Activated naive CD8-positive, alpha-beta T cell (primary cell): ENCODE data around the gene NDUFB2.
"Not testable (repeated sequence)": the region's sequence is repeated elsewhere in the genome, so short reads cannot be mapped to it uniquely, and the experiment has no call there.

ENCODE experiments used
- H3K27ac Mint-ChIP-seq: one replicate; pipeline ENCODE4 v1.8.0; 2021; ENCODE audit warnings: mixed read lengths
- H3K27me3 Mint-ChIP-seq: one replicate; pipeline ENCODE4 v1.8.0; 2021; ENCODE audit warnings: mixed read lengths
- H3K36me3 Mint-ChIP-seq: one replicate; pipeline ENCODE4 v1.8.0; 2021; ENCODE audit warnings: mixed read lengths
- H3K4me1 Mint-ChIP-seq: one replicate; pipeline ENCODE4 v1.8.0; 2021; ENCODE audit warnings: low read depth, mixed read lengths
- H3K4me3 Mint-ChIP-seq: one replicate; pipeline ENCODE4 v1.8.0; 2021; ENCODE audit warnings: mild to moderate bottlenecking, mixed read lengths
- H3K9me3 Mint-ChIP-seq: one replicate; pipeline ENCODE4 v1.8.0; 2021; ENCODE audit warnings: low read depth, mixed read lengths

The NDUFB2 gene

DNA sequence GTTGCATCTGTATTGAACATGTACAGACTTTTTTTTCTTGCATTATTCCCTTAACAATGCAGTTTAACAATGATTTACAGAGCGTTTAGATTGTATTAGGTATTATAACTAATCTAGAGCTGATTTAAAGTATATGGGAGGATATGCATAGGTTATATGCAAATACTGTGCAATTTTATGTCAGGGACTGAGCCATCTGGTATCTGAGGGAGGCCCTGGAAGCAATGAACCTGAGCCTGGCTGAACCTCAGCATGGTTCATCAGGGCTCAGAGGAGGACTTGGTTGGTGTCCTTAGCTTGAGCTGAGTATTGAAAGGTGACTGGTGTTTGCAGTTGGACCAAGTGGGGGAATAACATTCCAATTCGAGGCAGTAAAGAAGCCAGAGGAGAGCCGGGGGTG, 19.0 kb upstream of the NDUFB2 start:
- H3K4me1 Mint-ChIP-seq = peaks cover 27% of the 10 kb centered on the region
- H3K4me3 Mint-ChIP-seq = no peak overlapping the region
- H3K36me3 Mint-ChIP-seq = peaks cover 3% of the 10 kb centered on the region
- H3K9me3 Mint-ChIP-seq = no peaks in the 10 kb centered on the region
- H3K27me3 Mint-ChIP-seq = no peaks in the 10 kb centered on the region
- no peak overlapping the region for H3K27ac Mint-ChIP-seq

DNA sequence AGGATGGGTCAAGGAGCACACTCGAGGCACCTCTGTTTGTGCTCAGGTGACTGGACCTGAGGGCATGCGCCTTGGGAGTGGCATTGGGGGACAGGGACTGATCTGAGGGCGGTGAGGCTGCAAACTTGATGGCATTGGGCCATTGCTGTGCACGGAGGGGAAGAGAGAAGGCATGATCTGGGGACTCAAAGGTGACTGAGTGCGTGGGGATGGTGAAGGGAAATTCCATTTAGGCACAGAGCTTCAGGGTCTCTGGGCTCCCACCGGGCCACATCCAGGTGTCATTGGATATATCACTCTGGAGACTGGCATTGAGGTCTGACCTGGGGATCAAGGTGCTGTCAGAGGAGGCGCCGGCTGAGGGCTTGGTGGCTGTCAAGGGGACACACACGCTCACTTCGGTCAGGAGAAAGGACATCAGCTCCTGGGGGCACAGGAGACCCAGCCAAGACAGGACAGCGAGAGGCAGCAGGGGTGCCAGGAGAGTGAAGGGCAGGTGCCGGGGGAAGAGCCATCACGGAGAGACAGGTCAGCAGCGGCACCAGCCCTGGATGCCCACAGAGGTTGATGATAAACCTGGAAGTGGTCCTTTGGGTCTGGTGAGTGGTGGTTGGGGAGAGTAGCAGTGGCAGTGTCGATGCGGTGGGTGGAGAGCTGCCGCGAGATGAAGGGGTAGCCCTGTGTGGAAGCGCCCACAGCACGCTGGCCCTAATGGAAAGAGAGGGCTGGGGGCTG, 18.3 kb upstream of the NDUFB2 start:
- Mint-ChIP-seq H3K9me3 (no peaks in the 10 kb centered on the region), H3K36me3 (peaks cover 3% of the 10 kb centered on the region), H3K27ac (no peak overlapping the region), H3K4me1 (peaks cover 26% of the 10 kb centered on the region), H3K27me3 (no peaks in the 10 kb centered on the region), H3K4me3 (no peak overlapping the region)

DNA sequence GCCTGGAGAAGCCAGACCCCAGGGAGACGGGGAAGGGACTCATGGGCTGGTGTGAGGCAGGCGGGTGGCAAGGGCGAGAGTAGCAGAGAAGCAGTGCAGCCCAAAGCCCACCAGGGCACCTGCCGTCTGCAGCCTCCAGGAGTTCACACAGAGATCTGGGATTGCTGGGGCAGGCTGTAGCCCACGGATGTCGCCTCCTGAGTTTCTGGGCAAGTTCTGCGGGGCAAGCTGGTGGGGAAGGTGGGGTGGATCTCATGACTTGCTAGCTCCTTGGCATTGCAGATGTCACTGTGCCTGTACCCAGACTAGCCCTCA, 17.7 kb upstream of the NDUFB2 start:
- no peak overlapping the region for H3K4me3 Mint-ChIP-seq
- peaks cover 3% of the 10 kb centered on the region for H3K36me3 Mint-ChIP-seq
- peaks cover 24% of the 10 kb centered on the region for H3K4me1 Mint-ChIP-seq
- H3K27me3 Mint-ChIP-seq = no peaks in the 10 kb centered on the region
- H3K9me3 Mint-ChIP-seq = no peaks in the 10 kb centered on the region
- no peak overlapping the region for H3K27ac Mint-ChIP-seq

DNA sequence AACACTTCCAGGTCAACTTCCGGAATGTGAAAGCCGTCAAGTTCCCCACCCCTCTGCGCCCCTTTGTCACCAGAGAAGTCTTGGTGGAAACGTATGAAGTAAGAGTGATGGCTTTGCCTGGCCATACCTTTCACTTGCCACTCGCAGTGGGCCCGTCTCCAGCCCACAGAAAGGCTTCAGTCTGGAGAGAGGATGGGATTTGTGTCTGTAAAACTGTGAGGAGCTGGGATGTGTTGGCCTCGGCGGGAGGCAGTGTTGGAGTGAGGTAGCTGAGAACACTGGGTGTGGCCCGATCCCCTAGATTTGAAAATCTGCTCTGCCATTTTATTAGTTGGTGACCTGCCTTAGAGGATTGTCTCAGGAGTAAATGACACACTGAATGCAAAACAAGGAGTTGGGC, 17.3 kb upstream of the NDUFB2 start:
- peaks cover 20% of the 10 kb centered on the region for H3K4me1 Mint-ChIP-seq
- peaks cover 6% of the 10 kb centered on the region for H3K36me3 Mint-ChIP-seq
- no peak overlapping the region for H3K27ac Mint-ChIP-seq
- H3K27me3 Mint-ChIP-seq = no peaks in the 10 kb centered on the region
- H3K9me3 Mint-ChIP-seq = no peaks in the 10 kb centered on the region
- no peak overlapping the region for H3K4me3 Mint-ChIP-seq

DNA sequence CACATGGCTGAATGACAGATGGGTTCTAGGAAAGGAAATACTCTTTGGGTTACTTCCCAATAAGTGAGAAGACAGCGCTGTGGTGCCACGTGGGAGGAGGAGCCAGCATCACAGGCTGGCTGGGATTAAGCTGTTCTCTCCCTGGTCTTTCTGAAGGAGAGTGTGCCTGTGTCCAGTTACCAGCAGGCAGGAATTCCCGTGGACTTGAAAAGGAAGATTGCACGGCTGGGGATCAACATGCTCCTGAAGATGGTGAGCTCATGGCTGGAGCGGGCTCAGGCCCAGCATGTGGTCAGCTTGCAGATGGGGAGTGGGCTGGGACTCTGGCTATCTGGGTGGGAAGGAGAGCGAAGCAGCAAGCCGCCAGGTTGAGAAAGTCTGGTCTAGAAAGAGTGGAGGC, 15.6 kb upstream of the NDUFB2 start:
- H3K27ac Mint-ChIP-seq = no peak overlapping the region
- peaks cover 8% of the 10 kb centered on the region for H3K36me3 Mint-ChIP-seq
- peaks cover 6% of the 10 kb centered on the region for H3K4me1 Mint-ChIP-seq
- no peaks in the 10 kb centered on the region for H3K9me3 Mint-ChIP-seq
- no peaks in the 10 kb centered on the region for H3K27me3 Mint-ChIP-seq
- no peak overlapping the region for H3K4me3 Mint-ChIP-seq

DNA sequence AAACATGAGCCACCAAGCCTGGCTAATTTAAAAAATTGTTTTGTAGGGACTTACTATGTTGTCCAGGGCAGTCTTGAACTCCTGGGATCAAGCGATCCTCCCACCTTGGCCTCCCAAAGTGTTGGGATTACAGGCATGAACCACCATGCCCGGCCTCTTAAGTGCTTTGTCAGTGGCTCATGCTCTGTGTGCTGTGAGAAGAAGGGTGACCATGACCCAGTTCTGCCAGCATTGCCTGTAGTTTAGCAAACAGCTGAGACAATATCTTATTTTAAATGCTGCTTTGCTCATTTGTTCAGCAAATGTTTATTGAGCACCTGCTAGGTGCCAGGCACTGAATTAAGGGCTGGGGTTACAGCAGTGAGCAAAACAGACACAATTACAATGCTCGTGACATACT, 14.7 kb upstream of the NDUFB2 start:
- Mint-ChIP-seq H3K36me3 (peaks cover 8% of the 10 kb centered on the region), H3K4me3 (no peak overlapping the region)

DNA sequence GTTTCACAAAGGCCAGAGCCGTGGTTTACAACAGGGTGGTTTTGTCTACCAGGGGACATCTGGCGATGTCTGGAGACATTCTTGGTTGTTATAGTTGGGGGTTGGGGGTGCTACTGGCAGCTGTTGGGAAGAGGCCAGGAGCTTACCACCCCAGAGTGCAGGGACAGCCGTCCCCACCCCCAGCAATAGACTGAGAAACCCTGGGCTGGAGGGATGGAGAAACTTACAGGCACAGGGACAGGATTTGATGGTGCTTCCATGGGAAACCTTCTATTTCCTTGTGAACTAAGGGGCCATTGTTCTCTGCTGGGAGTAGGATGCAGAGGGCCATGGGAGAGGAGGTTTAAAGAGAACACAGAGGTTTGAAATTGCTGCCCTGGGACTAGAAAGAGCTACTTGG, 12.9 kb upstream of the NDUFB2 start:
- no peak overlapping the region for H3K27ac Mint-ChIP-seq
- H3K36me3 Mint-ChIP-seq = peaks cover 5% of the 10 kb centered on the region
- H3K27me3 Mint-ChIP-seq = no peaks in the 10 kb centered on the region

More for the DNA sequence above, 14.7 kb upstream of the NDUFB2 start:
- Mint-ChIP-seq H3K27ac (no peak overlapping the region), H3K27me3 (no peaks in the 10 kb centered on the region), H3K4me1 (no peaks in the 10 kb centered on the region), H3K9me3 (no peaks in the 10 kb centered on the region)

DNA sequence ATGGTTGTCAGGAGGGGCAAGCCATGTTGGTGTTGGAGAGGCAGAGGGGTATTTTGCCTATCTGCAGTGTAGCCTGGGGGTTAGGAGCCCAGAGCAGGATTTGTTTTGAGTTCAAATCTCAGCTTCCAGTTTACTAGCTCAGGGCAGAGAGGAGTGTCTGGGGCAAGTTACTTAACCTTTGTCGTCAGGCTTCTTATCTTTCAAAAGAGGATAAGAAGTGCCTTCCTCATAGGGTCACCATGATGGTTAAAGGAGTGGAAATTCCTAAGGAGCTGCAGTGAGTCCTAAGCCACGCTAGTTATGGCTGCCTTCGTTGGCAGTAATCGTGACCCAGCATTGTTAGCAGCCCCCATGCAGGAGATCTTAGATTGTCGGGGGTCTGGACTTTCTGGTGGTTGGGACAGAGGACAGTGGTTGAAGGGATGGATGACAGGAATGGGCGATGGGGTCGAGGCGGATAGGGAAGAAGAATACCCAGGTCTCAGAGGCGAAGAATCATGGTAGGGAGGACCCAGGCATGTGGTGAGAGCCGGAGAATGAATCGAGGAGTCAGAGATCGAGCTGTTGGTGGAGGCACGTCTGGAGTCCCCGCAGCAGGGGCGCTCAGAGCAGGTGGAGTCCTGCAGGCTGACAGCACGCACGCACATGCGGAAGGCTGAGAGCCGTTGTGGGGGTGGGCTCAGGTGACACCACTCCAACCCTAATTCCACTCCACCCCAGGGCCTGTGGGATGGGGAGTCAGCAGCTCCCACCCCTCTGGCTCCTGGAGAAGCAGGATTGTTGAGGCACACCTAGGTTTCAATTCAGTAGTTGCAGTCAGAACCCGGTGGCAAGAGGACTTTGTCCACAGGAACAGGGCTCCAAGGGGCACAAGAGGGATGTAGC, 12.2 kb upstream of the NDUFB2 start:
- peaks cover 5% of the 10 kb centered on the region for H3K36me3 Mint-ChIP-seq
- no peak overlapping the region for H3K27ac Mint-ChIP-seq
- no peak overlapping the region for H3K4me3 Mint-ChIP-seq
- no peaks in the 10 kb centered on the region for H3K4me1 Mint-ChIP-seq
- no peaks in the 10 kb centered on the region for H3K27me3 Mint-ChIP-seq
- no peaks in the 10 kb centered on the region for H3K9me3 Mint-ChIP-seq

More for the DNA sequence above, 12.9 kb upstream of the NDUFB2 start:
- Mint-ChIP-seq H3K9me3 (no peaks in the 10 kb centered on the region), H3K4me3 (no peak overlapping the region), H3K4me1 (no peaks in the 10 kb centered on the region)

DNA sequence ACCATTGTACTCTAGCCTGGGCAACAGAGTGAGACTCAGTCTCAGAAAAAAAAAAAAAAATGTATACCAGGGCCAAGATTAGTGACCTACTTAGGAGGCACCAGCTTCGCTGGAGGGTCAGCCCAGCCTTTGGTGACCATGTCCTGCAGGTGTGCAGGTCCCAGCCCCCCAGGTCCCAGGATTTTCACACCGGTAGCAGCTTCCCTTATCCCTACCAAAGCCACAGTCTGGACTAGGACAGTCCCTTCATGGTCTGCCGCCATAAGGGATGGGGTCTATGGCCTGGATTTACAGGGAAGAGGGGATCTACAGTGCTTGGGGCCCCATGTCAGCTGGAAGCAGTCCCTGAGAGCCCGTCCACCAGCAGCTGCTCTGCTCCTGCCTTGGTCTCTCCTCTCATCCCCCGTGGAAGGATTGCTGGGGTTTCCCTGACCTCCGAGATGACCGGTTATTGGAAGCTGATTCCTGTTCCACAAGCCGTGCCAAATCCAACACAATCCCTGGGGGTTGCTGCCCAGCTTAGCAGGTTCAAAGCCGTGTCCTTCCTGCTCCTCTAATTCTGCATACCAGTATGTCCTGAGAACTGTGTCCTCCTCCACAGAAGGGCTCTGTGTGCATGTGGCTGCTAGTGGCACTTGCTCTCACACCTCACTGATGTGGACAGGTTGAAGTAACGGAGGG, 11.0 kb upstream of the NDUFB2 start:
- Mint-ChIP-seq H3K4me3 (no peak overlapping the region), H3K36me3 (peaks cover 5% of the 10 kb centered on the region), H3K27me3 (no peaks in the 10 kb centered on the region)

DNA sequence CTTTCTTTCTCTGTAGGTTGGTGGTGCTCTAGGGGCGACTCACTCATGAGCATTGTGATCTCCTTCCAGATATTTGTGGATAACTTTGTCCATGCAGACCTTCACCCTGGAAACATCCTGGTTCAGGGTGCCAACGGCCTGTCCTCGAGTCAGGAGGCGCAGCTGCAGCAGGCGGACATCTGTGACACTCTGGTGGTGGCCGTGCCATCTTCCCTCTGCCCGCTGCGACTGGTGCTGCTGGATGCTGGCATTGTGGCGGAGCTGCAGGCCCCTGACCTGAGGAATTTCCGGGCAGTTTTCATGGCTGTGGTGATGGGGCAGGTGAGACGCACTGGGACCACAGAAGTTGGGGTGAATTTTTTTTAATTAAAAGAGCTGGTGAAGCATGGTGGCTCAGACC, 9.6 kb upstream of the NDUFB2 start:
- no peaks in the 10 kb centered on the region for H3K4me1 Mint-ChIP-seq
- peaks cover 5% of the 10 kb centered on the region for H3K36me3 Mint-ChIP-seq
- no peak overlapping the region for H3K27ac Mint-ChIP-seq
- H3K9me3 Mint-ChIP-seq = no peaks in the 10 kb centered on the region
- no peak overlapping the region for H3K4me3 Mint-ChIP-seq
- H3K27me3 Mint-ChIP-seq = no peaks in the 10 kb centered on the region

More for the DNA sequence above, 11.0 kb upstream of the NDUFB2 start:
- Mint-ChIP-seq H3K9me3 (no peaks in the 10 kb centered on the region), H3K27ac (no peak overlapping the region), H3K4me1 (no peaks in the 10 kb centered on the region)

DNA sequence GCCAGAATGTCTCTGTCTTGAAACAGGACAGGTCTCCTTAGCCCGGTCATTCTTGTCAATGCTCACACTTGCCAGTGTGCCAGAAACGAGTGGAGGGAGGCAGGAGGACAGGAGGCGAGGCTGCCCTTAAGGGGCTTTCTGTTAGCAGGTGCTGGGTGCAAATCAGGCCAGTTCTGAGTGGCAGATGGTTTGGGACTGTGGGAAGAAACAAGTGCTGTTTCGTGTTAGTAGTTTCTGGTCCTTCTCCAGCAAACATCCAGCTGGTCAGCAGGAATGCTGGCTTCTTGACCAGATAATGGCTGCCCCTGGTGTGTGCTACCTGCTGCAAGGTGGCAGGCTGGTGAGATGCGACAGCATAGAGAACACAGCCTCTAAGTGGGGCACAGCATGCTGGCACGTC, 8.2 kb upstream of the NDUFB2 start:
- peaks cover 5% of the 10 kb centered on the region for H3K36me3 Mint-ChIP-seq
- no peak overlapping the region for H3K27ac Mint-ChIP-seq
- no peaks in the 10 kb centered on the region for H3K4me1 Mint-ChIP-seq
- H3K9me3 Mint-ChIP-seq = no peaks in the 10 kb centered on the region
- H3K4me3 Mint-ChIP-seq = no peak overlapping the region
- no peaks in the 10 kb centered on the region for H3K27me3 Mint-ChIP-seq

DNA sequence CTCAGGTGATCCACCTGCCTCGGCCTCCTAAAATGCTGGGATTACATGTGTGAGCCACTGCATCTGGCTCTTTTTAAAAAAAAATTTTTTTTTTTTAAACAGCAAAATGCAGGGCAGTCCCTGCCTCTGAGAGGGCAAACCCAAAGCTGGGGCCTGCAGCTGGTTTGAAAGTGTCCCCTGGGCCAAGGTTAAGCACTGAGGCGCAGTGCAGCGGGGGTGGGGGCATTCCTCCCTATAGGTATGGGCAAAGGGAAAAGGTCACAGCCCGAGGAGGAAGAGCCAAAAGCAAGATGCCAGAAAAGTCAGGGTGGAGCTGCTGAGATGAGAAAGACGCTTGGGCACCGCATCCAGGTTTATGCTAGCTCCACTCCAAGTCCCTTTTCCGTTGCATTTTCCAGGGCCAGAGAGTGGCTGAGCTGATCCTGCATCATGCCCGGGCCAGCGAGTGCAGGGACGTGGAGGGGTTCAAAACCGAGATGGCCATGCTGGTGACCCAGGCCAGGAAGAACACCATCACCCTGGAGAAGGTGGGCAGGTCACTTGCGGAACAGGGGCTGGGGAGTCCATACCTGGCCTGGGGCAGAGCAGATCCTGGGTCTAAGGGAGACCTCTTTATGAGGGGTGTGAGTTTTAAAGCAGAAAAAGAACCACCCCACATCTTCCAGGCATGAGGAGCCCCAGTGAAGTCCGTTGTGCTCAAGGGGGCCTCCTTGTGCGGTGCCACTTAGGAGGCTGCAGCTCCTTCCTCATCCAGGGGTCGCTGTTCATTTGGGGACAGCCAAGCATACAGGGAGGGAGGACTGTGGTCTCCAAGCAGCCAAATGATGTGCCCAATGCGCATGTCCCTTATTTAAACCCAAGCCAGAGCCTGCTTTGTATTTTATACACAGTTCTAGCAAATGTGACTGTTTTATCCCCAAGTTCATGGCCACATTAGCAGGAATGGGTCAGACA, 7.0 kb upstream of the NDUFB2 start:
- no peaks in the 10 kb centered on the region for H3K4me1 Mint-ChIP-seq
- no peak overlapping the region for H3K27ac Mint-ChIP-seq
- no peaks in the 10 kb centered on the region for H3K36me3 Mint-ChIP-seq
- H3K4me3 Mint-ChIP-seq = no peak overlapping the region
- no peaks in the 10 kb centered on the region for H3K27me3 Mint-ChIP-seq
- H3K9me3 Mint-ChIP-seq = no peaks in the 10 kb centered on the region

DNA sequence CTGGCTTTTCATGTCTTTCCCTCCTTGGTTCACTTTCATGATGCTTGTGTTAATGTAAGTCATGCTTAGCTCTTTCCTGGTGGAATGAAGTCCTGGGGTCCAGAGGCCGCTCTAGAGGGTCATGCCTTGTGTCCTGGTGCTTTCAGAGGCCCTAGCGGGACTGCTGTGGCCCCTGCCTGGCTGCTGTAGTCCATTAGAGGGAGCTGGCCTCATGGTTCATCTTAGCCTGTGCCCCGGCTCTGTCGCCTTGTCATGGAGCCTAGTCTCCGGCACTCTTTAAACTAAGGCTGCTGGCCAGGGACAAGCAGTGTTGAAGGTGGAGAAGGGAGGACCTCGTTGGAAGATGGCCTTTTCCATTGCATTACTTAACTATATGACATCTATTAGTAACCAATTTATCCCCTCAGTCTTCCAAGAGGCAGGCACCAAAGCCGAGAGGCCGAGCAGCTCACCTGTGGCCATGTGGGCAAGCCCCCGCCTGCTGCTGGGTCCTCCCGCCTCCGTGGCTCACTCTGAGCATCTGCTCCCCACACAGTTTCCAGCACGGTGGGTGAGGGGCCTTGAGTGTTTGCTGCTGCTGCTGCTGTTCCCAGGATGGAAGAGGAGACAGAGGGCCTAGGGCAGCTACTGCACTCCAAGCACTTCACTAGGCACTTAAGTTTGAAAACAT, 5.0 kb upstream of the NDUFB2 start:
- H3K4me1 Mint-ChIP-seq = peaks cover 7% of the 10 kb centered on the region
- H3K27ac Mint-ChIP-seq = no peak overlapping the region
- no peaks in the 10 kb centered on the region for H3K9me3 Mint-ChIP-seq
- no peak overlapping the region for H3K4me3 Mint-ChIP-seq
- no peaks in the 10 kb centered on the region for H3K27me3 Mint-ChIP-seq
- H3K36me3 Mint-ChIP-seq = no peaks in the 10 kb centered on the region

DNA sequence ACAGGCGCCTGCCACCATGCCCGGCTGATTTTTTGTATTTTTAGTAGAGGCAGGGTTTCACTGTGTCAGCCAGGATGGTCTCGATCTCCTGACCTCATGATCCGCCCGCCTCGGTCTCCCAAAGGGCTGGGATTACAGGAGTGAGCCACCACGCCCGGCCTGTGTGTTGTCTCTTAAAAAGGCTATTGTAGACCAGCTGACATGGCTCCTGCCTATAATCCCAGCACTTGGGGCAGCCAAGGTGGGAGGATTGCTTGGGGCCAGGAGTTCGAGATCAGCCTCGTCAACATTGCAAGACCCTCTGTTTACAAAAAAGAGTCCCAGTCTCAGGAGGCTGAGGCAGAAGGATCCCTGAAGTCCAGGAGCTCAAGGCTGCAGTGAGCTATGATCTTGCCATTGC, 2.7 kb upstream of the NDUFB2 start:
- H3K27ac Mint-ChIP-seq, H3K9me3 Mint-ChIP-seq, H3K27me3 Mint-ChIP-seq, H3K36me3 Mint-ChIP-seq, H3K4me3 Mint-ChIP-seq: not testable (repeated sequence)
- peaks cover 17% of the 10 kb centered on the region for H3K4me1 Mint-ChIP-seq
